ENCODE measurements around the gene TOLLIP. TPM values are rescaled to one million over a fixed set of nuclear protein-coding genes. Genes with fewer than 3 reads are reported as not detected.
"Not testable (repeated sequence)": the region's sequence is repeated elsewhere in the genome, so short reads cannot be mapped to it uniquely, and the experiment has no call there.

TOLLIP gene
- total and polyA plus RNA-seq, 2 of the 4 experiments (the other 2 are of a cell fraction): 19.7 to 42.9 TPM

- H3K18ac ChIP-seq (ENCODE audit: low read depth, low read length); H3K27ac ChIP-seq (ENCODE audit: insufficient read depth, low read length); H2BK5ac ChIP-seq (ENCODE audit: low read depth, low read length, poor library complexity, severe bottlenecking); H4K91ac ChIP-seq (ENCODE audit: insufficient read depth, low read depth, low read length); H4K20me1 ChIP-seq (ENCODE audit: insufficient read depth, low read length); H3K9me3 ChIP-seq (ENCODE audit: control insufficient read depth, insufficient read depth, low read length); H2BK120ac ChIP-seq (ENCODE audit: low read depth, low read length); H3K36me3 ChIP-seq (ENCODE audit: control insufficient read depth, insufficient read depth, low read length); H3K9me1 ChIP-seq (ENCODE audit: insufficient read depth, low read length); H3K23ac ChIP-seq (ENCODE audit: low read depth, low read length); H3K56ac ChIP-seq (ENCODE audit: extremely low read depth, insufficient read depth, low read length); H2BK20ac ChIP-seq (ENCODE audit: low read depth, low read length); H2AK9ac ChIP-seq (replicated peaks; ENCODE audit: low read depth, low read length, poor library complexity); H3K4me2 ChIP-seq (ENCODE audit: low read depth, low read length); H2AFZ ChIP-seq (replicated peaks; ENCODE audit: low read length, poor library complexity); H3K4ac ChIP-seq (ENCODE audit: low read depth, low read length); H2BK15ac ChIP-seq (ENCODE audit: low read depth, low read length); H3K79me1 ChIP-seq (ENCODE audit: low read depth in 1 of 2, low read length in 2 of 2); H3K14ac ChIP-seq (replicated peaks; ENCODE audit: low read depth, low read length); POLR2A ChIA-PET (ENCODE audit: unreplicated experiment); H3K4me3 ChIP-seq (ENCODE audit: insufficient read depth, low read depth, low read length); dilution Hi-C loops (cut with HindIII; ENCODE audit: low sequenced_read_pairs, unreplicated experiment); H2AK5ac ChIP-seq (ENCODE audit: low read depth, low read length); BruUV-seq (replicated peaks); H3K9ac ChIP-seq (ENCODE audit: low read depth, low read length); H3K27me3 ChIP-seq (ENCODE audit: control insufficient read depth, insufficient read depth, low read length); in situ Hi-C loops (cut with MboI; ENCODE audit: low sequenced_read_pairs): not testable (repeated sequence)
- Histone ChIP-seq H4K5ac (ENCODE audit: low read depth, low read length) (peak overlapping the region; percentile 71; the same call in 1 of the 2 replicates), H4K8ac (ENCODE audit: low read depth in 2 of 2, low read length in 2 of 2) (peak overlapping the region in 1 of 2 experiments; percentile 87; a peak in 2 of 4 replicates), H3K4me1 (ENCODE audit: control insufficient read depth, insufficient read depth, low read length) (peaks cover 11% of the 10 kb centered on the region)
- intact Hi-C loops (cut with micrococcal nuclease): loop anchor here (1.0 to 5.0 kb wide), 2 partner anchors 123 to 251 kb away; partner anchors contain the start of gene BRSK2
- CTCF ChIA-PET: interaction anchor here (0.6 kb wide), 1 partner anchor 121 kb away, joined by 6 read pairs; no protein-coding TSS in a partner anchor
- ATAC-seq (ENCODE audit: low read depth) (peak; percentile 13), DNase-seq (peak; percentile 78)
- WGBS, 2 experiments (ENCODE audit: extremely low coverage in 2 of 2, insufficient read length in 1 of 2): no CpG with 5 or more reads among the region's 3 CpGs
- TF ChIP-seq RAD21 (IDR thresholded peaks at IDR 0.05; ENCODE audit: low read length): peak; percentile 46
- TF ChIP-seq CTCF (conservative IDR thresholded peaks at IDR 0.05; ENCODE audit: low read depth, low read length): peak; percentile 44
- peak; percentile 42; the same call in 1 of the 2 replicates for TF ChIP-seq SMC3 (IDR thresholded peaks at IDR 0.05; ENCODE audit: low read depth, low read length)
Measured at GRCh38 chr11:1264444-1264843, 45.0 kb downstream of the TOLLIP start.

Data from IMR-90 (cell line).